Measurements from ENCODE around the gene TTC21A. TPM values are rescaled to one million over a fixed set of nuclear protein-coding genes. Genes with fewer than 3 reads are reported as not detected.
"Not testable (repeated sequence)": the region's sequence is repeated elsewhere in the genome, so short reads cannot be mapped to it uniquely, and the experiment has no call there.

Gene TTC21A
- polyA plus RNA-seq, 1 donor (not counting 4 experiments of a cell fraction or from before 2014, with no cell fraction given), result 1.3 TPM

- no peaks in the 10 kb centered on the region for H3K79me2 ChIP-seq (ENCODE audit: control insufficient read depth, insufficient read depth, low read length)
- dilution Hi-C loops (cut with MboI; ENCODE audit: extremely low pct_ligation_motif_present, low sequenced_read_pairs), result no loop called here
- no peak overlapping the region for H3K27ac ChIP-seq (ENCODE audit: control insufficient read depth, insufficient read depth, low read length)
- no peak overlapping the region for H3K4me3 ChIP-seq (ENCODE audit: control insufficient read depth in 2 of 3, extremely low read depth in 1 of 3, insufficient read depth in 2 of 3, low read depth in 1 of 3, low read length in 3 of 3)
- H3K9me1 ChIP-seq (ENCODE audit: control insufficient read depth, extremely low read depth, insufficient read depth, low read length), result no peaks in the 10 kb centered on the region
- H3K27me3 ChIP-seq (ENCODE audit: control insufficient read depth, extremely low read depth, insufficient read depth, low read length), result no peaks in the 10 kb centered on the region
- peaks cover 19% of the 10 kb centered on the region for H3K4me1 ChIP-seq (ENCODE audit: control insufficient read depth, extremely low read depth, insufficient read depth, low read length)
- H3K4me2 ChIP-seq (ENCODE audit: control insufficient read depth, extremely low read depth, insufficient read depth, low read depth, low read length), result no peak overlapping the region
- no peaks in the 10 kb centered on the region for H3K36me3 ChIP-seq (ENCODE audit: control insufficient read depth in 2 of 2, extremely low read depth in 1 of 2, insufficient read depth in 2 of 2, low read length in 2 of 2)
- H3K9me3 ChIP-seq (ENCODE audit: control insufficient read depth, low read depth, low read length), result no peaks in the 10 kb centered on the region
- H4K20me1 ChIP-seq (ENCODE audit: control insufficient read depth, extremely low read depth, insufficient read depth, low read length), result no peaks in the 10 kb centered on the region
- FAIRE-seq (no peak), DNase-seq (ENCODE audit: low read depth, low spot score) (no peak)
- no peak overlapping the region for H3K9ac ChIP-seq (ENCODE audit: control insufficient read depth, extremely low read depth, insufficient read depth, low read length)
- no peak overlapping the region for H2AFZ ChIP-seq (ENCODE audit: control insufficient read depth, low read length)
- TF ChIP-seq EZH2 (IDR thresholded peaks at IDR 0.05; ENCODE audit: low read length) (no peak), CTCF (optimal IDR thresholded peaks at IDR 0.05 in 1 of 3, IDR thresholded peaks at IDR 0.05 in 1 of 3, conservative IDR thresholded peaks at IDR 0.05 in 1 of 3; ENCODE audit: extremely low read depth in 1 of 3, insufficient read depth in 2 of 3, low read length in 3 of 3) (no peak)
Measured at GRCh38 chr3:39169712-39170111, 62.2 kb downstream of the TTC21A start.

GRCh38 chr3:39170461-39170860 is 63.0 kb downstream of the TTC21A start:
- Histone ChIP-seq H3K36me3 (ENCODE audit: control insufficient read depth in 2 of 2, extremely low read depth in 1 of 2, insufficient read depth in 2 of 2, low read length in 2 of 2) (no peaks in the 10 kb centered on the region), H3K9me3 (ENCODE audit: control insufficient read depth, low read depth, low read length) (no peaks in the 10 kb centered on the region), H3K4me3 (ENCODE audit: control insufficient read depth in 2 of 3, extremely low read depth in 1 of 3, insufficient read depth in 2 of 3, low read depth in 1 of 3, low read length in 3 of 3) (no peak overlapping the region), H3K9ac (ENCODE audit: control insufficient read depth, extremely low read depth, insufficient read depth, low read length) (no peak overlapping the region), H3K27me3 (ENCODE audit: control insufficient read depth, extremely low read depth, insufficient read depth, low read length) (no peaks in the 10 kb centered on the region), H4K20me1 (ENCODE audit: control insufficient read depth, extremely low read depth, insufficient read depth, low read length) (no peaks in the 10 kb centered on the region), H2AFZ (ENCODE audit: control insufficient read depth, low read length) (no peak overlapping the region), H3K4me1 (ENCODE audit: control insufficient read depth, extremely low read depth, insufficient read depth, low read length) (peaks cover 19% of the 10 kb centered on the region), H3K9me1 (ENCODE audit: control insufficient read depth, extremely low read depth, insufficient read depth, low read length) (no peaks in the 10 kb centered on the region), H3K27ac (ENCODE audit: control insufficient read depth, insufficient read depth, low read length) (no peak overlapping the region), H3K4me2 (ENCODE audit: control insufficient read depth, extremely low read depth, insufficient read depth, low read depth, low read length) (no peak overlapping the region), H3K79me2 (ENCODE audit: control insufficient read depth, insufficient read depth, low read length) (no peaks in the 10 kb centered on the region)
- no peak for TF ChIP-seq EZH2 (IDR thresholded peaks at IDR 0.05; ENCODE audit: low read length)
- TF ChIP-seq CTCF (optimal IDR thresholded peaks at IDR 0.05 in 1 of 3, IDR thresholded peaks at IDR 0.05 in 1 of 3, conservative IDR thresholded peaks at IDR 0.05 in 1 of 3; ENCODE audit: extremely low read depth in 1 of 3, insufficient read depth in 2 of 3, low read length in 3 of 3), result no peak
- DNase-seq (ENCODE audit: low read depth, low spot score) (no peak), FAIRE-seq (no peak)
- dilution Hi-C loops (cut with MboI; ENCODE audit: extremely low pct_ligation_motif_present, low sequenced_read_pairs), result no loop called here

- H2AFZ ChIP-seq (ENCODE audit: control insufficient read depth, low read length); H3K4me3 ChIP-seq (ENCODE audit: control insufficient read depth in 2 of 3, extremely low read depth in 1 of 3, insufficient read depth in 2 of 3, low read depth in 1 of 3, low read length in 3 of 3); H3K4me2 ChIP-seq (ENCODE audit: control insufficient read depth, extremely low read depth, insufficient read depth, low read depth, low read length); H3K9ac ChIP-seq (ENCODE audit: control insufficient read depth, extremely low read depth, insufficient read depth, low read length); H3K79me2 ChIP-seq (ENCODE audit: control insufficient read depth, insufficient read depth, low read length); H3K9me3 ChIP-seq (ENCODE audit: control insufficient read depth, low read depth, low read length); H4K20me1 ChIP-seq (ENCODE audit: control insufficient read depth, extremely low read depth, insufficient read depth, low read length); H3K9me1 ChIP-seq (ENCODE audit: control insufficient read depth, extremely low read depth, insufficient read depth, low read length); H3K27ac ChIP-seq (ENCODE audit: control insufficient read depth, insufficient read depth, low read length); FAIRE-seq; H3K27me3 ChIP-seq (ENCODE audit: control insufficient read depth, extremely low read depth, insufficient read depth, low read length); dilution Hi-C loops (cut with MboI; ENCODE audit: extremely low pct_ligation_motif_present, low sequenced_read_pairs); DNase-seq (ENCODE audit: low read depth, low spot score); H3K36me3 ChIP-seq (ENCODE audit: control insufficient read depth in 2 of 2, extremely low read depth in 1 of 2, insufficient read depth in 2 of 2, low read length in 2 of 2): not testable (repeated sequence)
- peaks cover 15% of the 10 kb centered on the region for H3K4me1 ChIP-seq (ENCODE audit: control insufficient read depth, extremely low read depth, insufficient read depth, low read length)
Measured at GRCh38 chr3:39170877-39171276, 63.4 kb downstream of the TTC21A start.
